HepG2 (cell line): ENCODE results near the gene ADCY7. TPM values are rescaled to one million over a fixed set of nuclear protein-coding genes. Genes with fewer than 3 reads are reported as not detected.

ENCODE experiments used
- ATAC-seq: fragments of 200-7000 bp; cut with Tn5 transposase; 3 replicates; pipeline ENCODE4 v1.9.1; 2020; ENCODE audit warnings: mild to moderate bottlenecking, moderate library complexity
- BruUV-seq: library from RNA; stranded (reverse); fragments of 400-500 nt; replicated peaks from 2 replicates; lab custom pipeline; 2021; lab: Mats Ljungman, UMichigan
- CTCF ChIA-PET: fragments of 300-600 bp; formaldehyde crosslinking; extraction: SDS; loops from one replicate; lab custom pipeline; 2021; ENCODE audit warnings: low total read pairs, inconsistent platforms, low intra/inter-chr PET ratio; lab: Yijun Ruan, JAX
- POLR2A ChIA-PET: fragments of 350-600 bp; sonication (Branson Sonifier 250); formaldehyde crosslinking; loops from one replicate; lab custom pipeline; 2020; ENCODE audit warnings: antibody characterized with exemption, inconsistent platforms; lab: Yijun Ruan, JAX
- DNase-seq: peaks from one replicate; pipeline ENCODE4 v3.0.0-alpha.2; 2015; ENCODE audit warnings: low spot score
- FAIRE-seq: peaks from 3 replicates; lab custom pipeline; 2011; peaks lifted over from hg19 to GRCh38; lab: Jason Lieb, UNC
- H2AFZ ChIP-seq: one replicate; pipeline ENCODE4 v1.6.1; 2011; ENCODE audit warnings: low read length, inconsistent platforms
- H3K27ac ChIP-seq: fragments of 300-600 bp; 3 replicates; pipeline ENCODE4 v1.8.0; 2011; ENCODE audit warnings: mixed run types, mild to moderate bottlenecking, mixed read lengths, low read length, inconsistent platforms; ENCODE audit not compliant: insufficient read depth; ENCODE audit errors: extremely low read length
- H3K27me3 ChIP-seq, 2 experiments: fragments of 200-600 bp in 1 of 2; 2 replicates in 1 of 2; 3 replicates in 1 of 2; pipeline versions ENCODE4 v1.6.0 to v1.8.0; 2011; ENCODE audit warnings: low read length in 2 of 2, mild to moderate bottlenecking in 2 of 2, moderate library complexity in 2 of 2, inconsistent platforms in 1 of 2; ENCODE audit not compliant: insufficient read depth in 2 of 2, control insufficient read depth in 1 of 2
- H3K36me3 ChIP-seq, 2 experiments: fragments of 200-600 bp in 1 of 2; replicated peaks in 1 of 2; 2 replicates in 1 of 2; 3 replicates in 1 of 2; pipeline versions ENCODE4 v1.5.1 to v1.8.0; 2011; ENCODE audit warnings: low read length in 2 of 2, inconsistent platforms in 1 of 2; ENCODE audit not compliant: insufficient read depth in 2 of 2, control insufficient read depth in 1 of 2
- H3K4me1 ChIP-seq: 2 replicates; pipeline ENCODE4 v1.5.1; 2012; ENCODE audit warnings: low read length, inconsistent platforms; ENCODE audit not compliant: insufficient read depth
- H3K4me2 ChIP-seq: 2 replicates; pipeline ENCODE4 v1.6.0; 2011; ENCODE audit warnings: low read depth, low read length, inconsistent platforms
- H3K4me3 ChIP-seq, 3 experiments: fragments of 200-600 bp in 1 of 3; sonication (generic), shearing (Covaris generic) in 1 of 3; replicated peaks in 1 of 3; 2 replicates each; pipeline ENCODE4 v1.5.1; 2011 to 2016; ENCODE audit warnings: low read length in 3 of 3, inconsistent platforms in 2 of 3, low read depth in 2 of 3, mild to moderate bottlenecking in 2 of 3, control low read depth in 1 of 3, mixed read lengths in 1 of 3; ENCODE audit not compliant: insufficient read depth in 1 of 3
- H3K79me2 ChIP-seq: one replicate; pipeline ENCODE4 v1.6.1; 2011; ENCODE audit warnings: low read length, inconsistent platforms; ENCODE audit not compliant: insufficient read depth
- H3K9ac ChIP-seq: 2 replicates; pipeline ENCODE4 v1.6.0; 2011; ENCODE audit warnings: mild to moderate bottlenecking, low read depth, low read length, inconsistent platforms; ENCODE audit not compliant: insufficient read depth
- H3K9me3 ChIP-seq: 2 replicates; pipeline ENCODE4 v1.5.1; 2012; ENCODE audit warnings: mild to moderate bottlenecking, low read length
- H4K20me1 ChIP-seq: 2 replicates; pipeline ENCODE4 v1.6.0; 2011; ENCODE audit warnings: inconsistent platforms, mild to moderate bottlenecking, low read length, moderate library complexity; ENCODE audit not compliant: insufficient read depth
- POLR2AphosphoS2 ChIP-seq: IDR thresholded peaks from 2 replicates; pipeline ENCODE4 v1.6.1; 2011; ENCODE audit warnings: low read depth, low read length, improper control_type of control experiment
- ZNF749 ChIP-seq: sonication (generic); formaldehyde crosslinking; IDR thresholded peaks from 2 replicates; pipeline ENCODE4 v1.8.0; 2022; ENCODE audit warnings: mild to moderate bottlenecking, missing genetic modification reagents, moderate library complexity, borderline replicate concordance
- WGBS: methylation state at CpG from one replicate; pipeline ENCODE4 v1.1.6; 2017; ENCODE audit warnings: low lambda C conversion rate; 5-methylcytosine and 5-hydroxymethylcytosine counted together
- in situ Hi-C: cut with HindIII; loops from 2 replicates; pipeline ENCODE4 v1.10.0; 2017; ENCODE audit warnings: low pct_unique_long_range_greater_than_20kb; ENCODE audit not compliant: extremely low pct_ligation_motif_present
- intact Hi-C: fragments of 100-400 bp; cut with micrococcal nuclease; formaldehyde crosslinking; loops from one replicate; pipeline ENCODE4 v1.10.0; 2022; ENCODE audit not compliant: unreplicated experiment
- polyA plus RNA-seq, 8 experiments: library from polyadenylated mRNA; depleted of rRNA in 3 of 8; stranded (reverse) in 7 of 8; unstranded in 1 of 8; fragments of >200 nt; fragmentation: Illumina TruSeq in 4 of 8; extraction: Trizol in 4 of 8; gene quantifications; 2 replicates each; pipeline versions ENCODE4 v1.2.1 to v1.2.3, GENCODE V29; 2011 to 2016; ENCODE audit warnings: low read depth in 4 of 8, missing spikeins in 1 of 8, mixed read lengths in 1 of 8; ENCODE audit not compliant: insufficient read depth in 1 of 8
- total RNA-seq, 5 experiments: library from RNA; depleted of rRNA; stranded (reverse); fragments of >200 nt; fragmentation: Illumina TruSeq; extraction: Trizol; gene quantifications; 2 replicates each; pipeline ENCODE4 v1.2.3, GENCODE V29; 2016; ENCODE audit warnings: low read depth in 1 of 5
- TF ChIP-seq, protein P1 (sequence below): sonication (generic); formaldehyde crosslinking; IDR thresholded peaks from 2 replicates; pipeline ENCODE4 v1.4.0; 2020; ENCODE audit warnings: missing genetic modification reagents
- TF ChIP-seq, protein P2 (sequence below), 2 experiments: fragments of 450-650 bp in 1 of 2; sonication (generic) in 1 of 2; formaldehyde crosslinking in 1 of 2; IDR thresholded peaks; 2 replicates each; pipeline versions ENCODE4 v1.6.1 to v1.8.0; 2016 to 2022; ENCODE audit warnings: antibody characterized with exemption in 1 of 2, mild to moderate bottlenecking in 1 of 2, missing genetic modification reagents in 1 of 2

The ADCY7 gene
- total and polyA plus RNA-seq, 2 of the 13 experiments (the other 11 are each of a cell fraction or from before 2014, with no cell fraction given): 2.2 to 4.3 TPM

DNA sequence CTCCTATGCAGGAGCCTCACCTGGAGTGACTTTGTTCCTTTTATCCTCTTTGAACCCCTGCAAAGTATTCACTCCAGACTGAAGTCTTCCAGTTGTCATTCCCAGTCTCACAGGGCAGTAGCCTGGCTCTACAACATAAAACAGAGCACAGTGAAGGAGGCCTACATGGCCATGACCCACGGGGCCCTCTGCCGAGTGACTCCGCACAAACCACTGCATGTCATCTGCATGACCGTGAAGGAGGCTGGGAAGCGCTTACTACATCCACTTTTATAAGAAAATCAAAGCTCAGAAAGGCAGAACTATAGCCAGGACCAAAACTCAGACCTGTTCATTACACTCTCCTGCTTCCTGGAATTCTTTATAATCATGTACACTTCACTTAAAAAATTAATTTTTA is 59.9 kb downstream of the ADCY7 start:
- Histone ChIP-seq H3K79me2 (no peaks in the 10 kb centered on the region), H3K9me3 (no peaks in the 10 kb centered on the region), H3K4me2 (no peak overlapping the region), H3K4me3 (no peak overlapping the region), H4K20me1 (no peaks in the 10 kb centered on the region), H3K36me3 (peaks cover 26 to 72% of the 10 kb centered on the region in 2 experiments), H2AFZ (no peak overlapping the region), H3K27me3 (no peaks in the 10 kb centered on the region), H3K27ac (no peak overlapping the region), H3K4me1 (peaks cover 16% of the 10 kb centered on the region), H3K9ac (no peak overlapping the region)
- DNase-seq (no peak), FAIRE-seq (no peak), ATAC-seq (no peak)
- in situ Hi-C loops (no loop called here), intact Hi-C loops (loop anchor here (5.0 kb wide), 1 partner anchor 341 kb away; no protein-coding TSS in a partner anchor)
- TF ChIP-seq ZNF749 (CRISPR knock-in tag) (no peak), POLR2AphosphoS2 (no peak)
- TF ChIP-seq, protein P1, sequence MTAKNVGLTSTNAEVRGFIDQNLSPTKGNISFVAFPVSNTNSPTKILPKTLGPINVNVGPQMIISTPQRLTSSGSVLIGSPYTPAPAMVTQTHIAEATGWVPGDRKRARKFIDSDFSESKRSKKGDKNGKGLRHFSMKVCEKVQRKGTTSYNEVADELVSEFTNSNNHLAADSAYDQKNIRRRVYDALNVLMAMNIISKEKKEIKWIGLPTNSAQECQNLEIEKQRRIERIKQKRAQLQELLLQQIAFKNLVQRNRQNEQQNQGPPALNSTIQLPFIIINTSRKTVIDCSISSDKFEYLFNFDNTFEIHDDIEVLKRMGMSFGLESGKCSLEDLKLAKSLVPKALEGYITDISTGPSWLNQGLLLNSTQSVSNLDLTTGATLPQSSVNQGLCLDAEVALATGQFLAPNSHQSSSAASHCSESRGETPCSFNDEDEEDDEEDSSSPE (CRISPR knock-in tag): no peak
- TF ChIP-seq, protein P2, sequence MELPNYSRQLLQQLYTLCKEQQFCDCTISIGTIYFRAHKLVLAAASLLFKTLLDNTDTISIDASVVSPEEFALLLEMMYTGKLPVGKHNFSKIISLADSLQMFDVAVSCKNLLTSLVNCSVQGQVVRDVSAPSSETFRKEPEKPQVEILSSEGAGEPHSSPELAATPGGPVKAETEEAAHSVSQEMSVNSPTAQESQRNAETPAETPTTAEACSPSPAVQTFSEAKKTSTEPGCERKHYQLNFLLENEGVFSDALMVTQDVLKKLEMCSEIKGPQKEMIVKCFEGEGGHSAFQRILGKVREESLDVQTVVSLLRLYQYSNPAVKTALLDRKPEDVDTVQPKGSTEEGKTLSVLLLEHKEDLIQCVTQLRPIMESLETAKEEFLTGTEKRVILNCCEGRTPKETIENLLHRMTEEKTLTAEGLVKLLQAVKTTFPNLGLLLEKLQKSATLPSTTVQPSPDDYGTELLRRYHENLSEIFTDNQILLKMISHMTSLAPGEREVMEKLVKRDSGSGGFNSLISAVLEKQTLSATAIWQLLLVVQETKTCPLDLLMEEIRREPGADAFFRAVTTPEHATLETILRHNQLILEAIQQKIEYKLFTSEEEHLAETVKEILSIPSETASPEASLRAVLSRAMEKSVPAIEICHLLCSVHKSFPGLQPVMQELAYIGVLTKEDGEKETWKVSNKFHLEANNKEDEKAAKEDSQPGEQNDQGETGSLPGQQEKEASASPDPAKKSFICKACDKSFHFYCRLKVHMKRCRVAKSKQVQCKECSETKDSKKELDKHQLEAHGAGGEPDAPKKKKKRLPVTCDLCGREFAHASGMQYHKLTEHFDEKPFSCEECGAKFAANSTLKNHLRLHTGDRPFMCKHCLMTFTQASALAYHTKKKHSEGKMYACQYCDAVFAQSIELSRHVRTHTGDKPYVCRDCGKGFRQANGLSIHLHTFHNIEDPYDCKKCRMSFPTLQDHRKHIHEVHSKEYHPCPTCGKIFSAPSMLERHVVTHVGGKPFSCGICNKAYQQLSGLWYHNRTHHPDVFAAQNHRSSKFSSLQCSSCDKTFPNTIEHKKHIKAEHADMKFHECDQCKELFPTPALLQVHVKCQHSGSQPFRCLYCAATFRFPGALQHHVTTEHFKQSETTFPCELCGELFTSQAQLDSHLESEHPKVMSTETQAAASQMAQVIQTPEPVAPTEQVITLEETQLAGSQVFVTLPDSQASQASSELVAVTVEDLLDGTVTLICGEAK (IDR thresholded peaks at IDR 0.05): no peak
- TF ChIP-seq, protein P2 (CRISPR knock-in tag; IDR thresholded peaks at IDR 0.05): no peak
- no TSS peak for BruUV-seq
- 99% methylated on average over 5 of the region's 5 CpGs for WGBS
- ChIA-PET CTCF (interaction anchor here (2.5 kb wide), 1 partner anchor 29 kb away, joined by 7 read pairs; no protein-coding TSS in a partner anchor), POLR2A (no interaction called here)
